Measurements from ENCODE around the gene CALML3.

CALML3 gene

GRCh38 chr10:5538892-5539651 is 14.3 kb downstream of the CALML3 start:
- no peak for DNase-seq (ENCODE audit: low read depth in 3 of 3)

GRCh38 chr10:5540080-5540479 is 15.3 kb downstream of the CALML3 start:
- no peak for DNase-seq (ENCODE audit: low read depth in 3 of 3)

- DNase-seq (ENCODE audit: low read depth in 3 of 3), result no peak
Observed at GRCh38 chr10:5540891-5541290, 16.1 kb downstream of the CALML3 start.

GRCh38 chr10:5542100-5542499 is 17.3 kb downstream of the CALML3 start:
- DNase-seq (ENCODE audit: low read depth in 3 of 3), result no peak

- no peak for DNase-seq (ENCODE audit: low read depth in 3 of 3)
Observed at GRCh38 chr10:5543623-5544022, 18.9 kb downstream of the CALML3 start.

GRCh38 chr10:5544216-5544805 is 19.6 kb downstream of the CALML3 start:
- DNase-seq (ENCODE audit: low read depth in 3 of 3), result no peak

- DNase-seq (ENCODE audit: low read depth in 3 of 3), result no peak
Observed at GRCh38 chr10:5545011-5545410, 20.2 kb downstream of the CALML3 start.

- no peak for DNase-seq (ENCODE audit: low read depth in 3 of 3)
Observed at GRCh38 chr10:5545426-5545777, 20.6 kb downstream of the CALML3 start.

GRCh38 chr10:5545778-5546710 is 21.3 kb downstream of the CALML3 start:
- no peak for DNase-seq (ENCODE audit: low read depth in 3 of 3)

- no peak for DNase-seq (ENCODE audit: low read depth in 3 of 3)
Observed at GRCh38 chr10:5546891-5547680, 22.3 kb downstream of the CALML3 start.

GRCh38 chr10:5547681-5547930 is 22.8 kb downstream of the CALML3 start:
- DNase-seq (ENCODE audit: low read depth in 3 of 3), result no peak

GRCh38 chr10:5547931-5548660 is 23.3 kb downstream of the CALML3 start:
- no peak for DNase-seq (ENCODE audit: low read depth in 3 of 3)

GRCh38 chr10:5549462-5550249 is 24.9 kb downstream of the CALML3 start:
- DNase-seq (ENCODE audit: low read depth in 3 of 3), result no peak

GRCh38 chr10:5550250-5550545 is 25.4 kb downstream of the CALML3 start:
- no peak for DNase-seq (ENCODE audit: low read depth in 3 of 3)

- no peak for DNase-seq (ENCODE audit: low read depth in 3 of 3)
Observed at GRCh38 chr10:5550621-5551530, 26.1 kb downstream of the CALML3 start.

GRCh38 chr10:5551531-5552375 is 27.0 kb downstream of the CALML3 start:
- peak; percentile 52 to 65 (median 58) for DNase-seq (ENCODE audit: low read depth in 3 of 3)

GRCh38 chr10:5552376-5553321 is 27.9 kb downstream of the CALML3 start:
- no peak for DNase-seq (ENCODE audit: low read depth in 3 of 3)
